ENCODE measurements around the gene ARHGEF12. TPM values are rescaled to one million over a fixed set of nuclear protein-coding genes. Genes with fewer than 3 reads are reported as not detected.

Gene ARHGEF12
- total RNA-seq, 1 donor: 134 TPM

DNA sequence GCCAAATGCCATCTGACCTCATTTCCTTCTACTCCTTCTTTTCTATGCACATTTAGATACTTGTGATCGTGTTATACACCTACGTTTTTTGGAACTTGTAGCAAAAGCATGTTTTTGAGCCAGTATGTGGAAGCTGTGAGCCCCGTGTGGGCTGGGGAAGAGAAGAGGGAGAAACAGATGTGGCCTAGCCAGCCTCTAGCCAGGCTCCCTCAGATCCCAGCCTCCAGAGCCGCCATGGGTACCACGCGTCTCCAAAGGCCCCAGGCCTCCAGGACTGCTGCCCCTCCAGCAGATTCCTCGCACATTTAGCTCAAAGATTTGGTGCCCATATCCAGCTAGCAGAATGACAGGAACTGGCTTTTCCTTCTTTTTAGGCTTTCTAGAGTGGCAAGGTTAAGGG lies 28.1 kb upstream of the ARHGEF12 start:
- H3K79me2 ChIP-seq (ENCODE audit: insufficient read depth, low read length): no peaks in the 10 kb centered on the region
- DNase-seq (ENCODE audit: insufficient read length, low spot score, missing footprints): no peak
- H4K20me1 ChIP-seq (ENCODE audit: insufficient read depth, low read length): no peaks in the 10 kb centered on the region
- H3K9me3 ChIP-seq (ENCODE audit: low read depth, low read length): no peaks in the 10 kb centered on the region
- peaks cover 7% of the 10 kb centered on the region for H3K27me3 ChIP-seq (ENCODE audit: insufficient read depth, low read length)
- H3K4me1 ChIP-seq (ENCODE audit: insufficient read depth, low read length): peaks cover 12% of the 10 kb centered on the region
- no peak overlapping the region for H3K4me3 ChIP-seq (ENCODE audit: insufficient read depth, low read length)
- TF ChIP-seq, protein P1, sequence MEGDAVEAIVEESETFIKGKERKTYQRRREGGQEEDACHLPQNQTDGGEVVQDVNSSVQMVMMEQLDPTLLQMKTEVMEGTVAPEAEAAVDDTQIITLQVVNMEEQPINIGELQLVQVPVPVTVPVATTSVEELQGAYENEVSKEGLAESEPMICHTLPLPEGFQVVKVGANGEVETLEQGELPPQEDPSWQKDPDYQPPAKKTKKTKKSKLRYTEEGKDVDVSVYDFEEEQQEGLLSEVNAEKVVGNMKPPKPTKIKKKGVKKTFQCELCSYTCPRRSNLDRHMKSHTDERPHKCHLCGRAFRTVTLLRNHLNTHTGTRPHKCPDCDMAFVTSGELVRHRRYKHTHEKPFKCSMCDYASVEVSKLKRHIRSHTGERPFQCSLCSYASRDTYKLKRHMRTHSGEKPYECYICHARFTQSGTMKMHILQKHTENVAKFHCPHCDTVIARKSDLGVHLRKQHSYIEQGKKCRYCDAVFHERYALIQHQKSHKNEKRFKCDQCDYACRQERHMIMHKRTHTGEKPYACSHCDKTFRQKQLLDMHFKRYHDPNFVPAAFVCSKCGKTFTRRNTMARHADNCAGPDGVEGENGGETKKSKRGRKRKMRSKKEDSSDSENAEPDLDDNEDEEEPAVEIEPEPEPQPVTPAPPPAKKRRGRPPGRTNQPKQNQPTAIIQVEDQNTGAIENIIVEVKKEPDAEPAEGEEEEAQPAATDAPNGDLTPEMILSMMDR (IDR thresholded peaks at IDR 0.05; ENCODE audit: extremely low read depth, low read depth, low read length): no peak
- no peaks in the 10 kb centered on the region for H3K36me3 ChIP-seq (ENCODE audit: insufficient read depth, low read length)
- no peak overlapping the region for H3K27ac ChIP-seq (ENCODE audit: low read depth, low read length)
- no peak overlapping the region for H2AFZ ChIP-seq (ENCODE audit: low read length)
- H3K4me2 ChIP-seq (ENCODE audit: insufficient read depth, low read length): no peak overlapping the region

DNA sequence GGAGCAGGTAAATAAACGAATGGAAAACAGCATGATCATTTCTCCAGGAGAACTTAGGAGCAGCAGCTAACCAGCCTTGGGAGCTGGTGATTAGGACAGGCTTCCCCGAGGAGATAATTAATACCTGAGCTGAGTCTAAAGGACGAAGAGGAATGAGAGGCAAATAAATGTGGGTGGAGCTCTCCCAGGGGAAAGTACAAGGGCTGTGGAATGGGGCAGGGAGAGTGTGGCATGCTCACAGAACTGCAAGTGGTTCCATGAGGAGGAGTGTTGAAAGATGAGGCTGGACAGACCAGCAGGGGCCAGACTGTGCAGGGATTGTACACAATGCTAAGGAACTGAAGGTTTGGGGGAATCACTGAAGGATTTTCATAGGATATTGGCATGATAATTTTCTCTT lies 25.3 kb upstream of the ARHGEF12 start:
- no peak overlapping the region for H3K4me2 ChIP-seq (ENCODE audit: insufficient read depth, low read length)
- H3K4me1 ChIP-seq (ENCODE audit: insufficient read depth, low read length): peaks cover 12% of the 10 kb centered on the region
- H3K27me3 ChIP-seq (ENCODE audit: insufficient read depth, low read length): peaks cover 7% of the 10 kb centered on the region
- H3K9me3 ChIP-seq (ENCODE audit: low read depth, low read length): no peaks in the 10 kb centered on the region
- H3K27ac ChIP-seq (ENCODE audit: low read depth, low read length): no peak overlapping the region
- H3K4me3 ChIP-seq (ENCODE audit: insufficient read depth, low read length): no peak overlapping the region
- no peaks in the 10 kb centered on the region for H3K36me3 ChIP-seq (ENCODE audit: insufficient read depth, low read length)
- TF ChIP-seq, protein P1 (IDR thresholded peaks at IDR 0.05; ENCODE audit: extremely low read depth, low read depth, low read length): no peak
- H3K79me2 ChIP-seq (ENCODE audit: insufficient read depth, low read length): no peaks in the 10 kb centered on the region
- no peaks in the 10 kb centered on the region for H4K20me1 ChIP-seq (ENCODE audit: insufficient read depth, low read length)
- no peak overlapping the region for H2AFZ ChIP-seq (ENCODE audit: low read length)
- DNase-seq (ENCODE audit: insufficient read length, low spot score, missing footprints): no peak

DNA sequence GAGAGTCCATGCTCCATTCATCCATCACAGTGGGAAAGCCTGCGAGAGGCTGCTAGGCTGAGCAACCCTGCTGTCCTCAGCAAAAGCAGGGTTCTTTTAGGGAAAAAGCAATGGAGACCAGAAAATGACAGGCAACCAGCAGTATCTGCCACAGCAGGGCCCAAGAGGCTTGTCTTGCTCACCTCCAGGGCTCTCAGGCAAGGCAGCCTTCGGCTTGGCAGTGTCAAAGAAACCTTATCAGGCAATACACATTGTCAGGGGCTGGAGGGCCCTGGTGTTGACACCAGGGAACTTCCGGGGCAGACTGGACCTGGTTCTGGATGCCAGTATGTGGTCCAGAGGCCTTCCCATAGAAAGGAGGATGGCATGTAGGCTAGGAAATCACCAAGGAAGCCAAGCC lies 21.4 kb upstream of the ARHGEF12 start:
- H3K27me3 ChIP-seq (ENCODE audit: insufficient read depth, low read length): peaks cover 22% of the 10 kb centered on the region
- DNase-seq (ENCODE audit: insufficient read length, low spot score, missing footprints): no peak

DNA sequence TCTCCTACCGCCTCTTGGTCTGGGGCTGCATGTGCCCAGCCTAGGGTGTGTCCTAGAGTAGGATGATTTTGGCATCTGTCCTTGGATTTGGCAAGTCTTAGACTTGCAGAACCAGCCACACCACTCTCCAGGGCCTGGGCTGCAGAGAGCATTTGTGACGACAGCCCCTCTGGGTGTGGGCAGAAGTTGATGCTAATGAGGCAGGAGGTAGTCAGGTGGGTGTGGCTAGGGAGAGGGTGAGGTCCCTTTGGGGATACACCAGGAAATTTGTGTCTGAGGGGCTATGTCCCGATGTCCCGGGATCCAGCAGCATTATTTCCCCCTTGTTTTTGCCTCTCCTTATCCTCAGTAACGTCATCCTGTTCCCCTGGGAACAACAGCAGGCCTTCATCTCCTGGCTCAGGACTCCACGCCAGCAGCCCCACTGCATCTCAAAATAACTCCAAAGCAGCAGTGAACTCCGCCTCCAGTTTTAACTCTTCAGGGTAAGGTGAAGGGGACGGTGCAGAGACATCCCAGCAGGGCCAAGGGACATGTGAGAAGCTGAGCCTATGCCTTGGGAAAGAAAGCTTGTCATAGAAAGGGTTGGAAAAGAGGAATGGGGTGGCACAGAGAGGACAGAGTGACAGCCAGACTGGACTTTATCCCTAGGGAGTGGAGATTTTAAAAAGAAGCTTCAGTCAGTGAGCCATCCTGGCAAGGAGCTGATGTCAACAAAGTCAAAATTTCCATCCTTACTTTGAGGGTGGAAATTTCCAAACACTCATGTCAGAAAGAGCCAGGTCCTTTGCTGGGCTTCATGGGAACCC lies 19.1 kb upstream of the ARHGEF12 start:
- H3K4me2 ChIP-seq (ENCODE audit: insufficient read depth, low read length): peak overlapping the region; percentile 56
- no peak overlapping the region for H3K4me3 ChIP-seq (ENCODE audit: insufficient read depth, low read length)
- H3K27ac ChIP-seq (ENCODE audit: low read depth, low read length): no peak overlapping the region
- H3K36me3 ChIP-seq (ENCODE audit: insufficient read depth, low read length): no peaks in the 10 kb centered on the region
- H3K4me1 ChIP-seq (ENCODE audit: insufficient read depth, low read length): peaks cover 11% of the 10 kb centered on the region
- peaks cover 20% of the 10 kb centered on the region for H3K27me3 ChIP-seq (ENCODE audit: insufficient read depth, low read length)
- DNase-seq (ENCODE audit: insufficient read length, low spot score, missing footprints): peak; percentile 81
- H3K9me3 ChIP-seq (ENCODE audit: low read depth, low read length): no peaks in the 10 kb centered on the region
- peak overlapping the region; percentile 54 for H2AFZ ChIP-seq (ENCODE audit: low read length)
- no peaks in the 10 kb centered on the region for H4K20me1 ChIP-seq (ENCODE audit: insufficient read depth, low read length)
- TF ChIP-seq, protein P1 (IDR thresholded peaks at IDR 0.05; ENCODE audit: extremely low read depth, low read depth, low read length): no peak
- no peaks in the 10 kb centered on the region for H3K79me2 ChIP-seq (ENCODE audit: insufficient read depth, low read length)

More for the DNA sequence above, 21.4 kb upstream of the ARHGEF12 start:
- Histone ChIP-seq H2AFZ (ENCODE audit: low read length) (no peak overlapping the region), H3K4me1 (ENCODE audit: insufficient read depth, low read length) (peaks cover 11% of the 10 kb centered on the region), H3K27ac (ENCODE audit: low read depth, low read length) (no peak overlapping the region), H4K20me1 (ENCODE audit: insufficient read depth, low read length) (no peaks in the 10 kb centered on the region), H3K9me3 (ENCODE audit: low read depth, low read length) (no peaks in the 10 kb centered on the region), H3K36me3 (ENCODE audit: insufficient read depth, low read length) (no peaks in the 10 kb centered on the region), H3K79me2 (ENCODE audit: insufficient read depth, low read length) (no peaks in the 10 kb centered on the region), H3K4me2 (ENCODE audit: insufficient read depth, low read length) (no peak overlapping the region), H3K4me3 (ENCODE audit: insufficient read depth, low read length) (no peak overlapping the region)
- TF ChIP-seq, protein P1 (IDR thresholded peaks at IDR 0.05; ENCODE audit: extremely low read depth, low read depth, low read length): no peak
